ENCODE results near the gene SLC6A18. TPM values are rescaled to one million over a fixed set of nuclear protein-coding genes. Genes with fewer than 3 reads are reported as not detected.

SLC6A18 gene
- total and polyA plus RNA-seq, 9 of the 15 experiments (the other 6 are each of a cell fraction or from before 2014, with no cell fraction given) = not detected

DNA sequence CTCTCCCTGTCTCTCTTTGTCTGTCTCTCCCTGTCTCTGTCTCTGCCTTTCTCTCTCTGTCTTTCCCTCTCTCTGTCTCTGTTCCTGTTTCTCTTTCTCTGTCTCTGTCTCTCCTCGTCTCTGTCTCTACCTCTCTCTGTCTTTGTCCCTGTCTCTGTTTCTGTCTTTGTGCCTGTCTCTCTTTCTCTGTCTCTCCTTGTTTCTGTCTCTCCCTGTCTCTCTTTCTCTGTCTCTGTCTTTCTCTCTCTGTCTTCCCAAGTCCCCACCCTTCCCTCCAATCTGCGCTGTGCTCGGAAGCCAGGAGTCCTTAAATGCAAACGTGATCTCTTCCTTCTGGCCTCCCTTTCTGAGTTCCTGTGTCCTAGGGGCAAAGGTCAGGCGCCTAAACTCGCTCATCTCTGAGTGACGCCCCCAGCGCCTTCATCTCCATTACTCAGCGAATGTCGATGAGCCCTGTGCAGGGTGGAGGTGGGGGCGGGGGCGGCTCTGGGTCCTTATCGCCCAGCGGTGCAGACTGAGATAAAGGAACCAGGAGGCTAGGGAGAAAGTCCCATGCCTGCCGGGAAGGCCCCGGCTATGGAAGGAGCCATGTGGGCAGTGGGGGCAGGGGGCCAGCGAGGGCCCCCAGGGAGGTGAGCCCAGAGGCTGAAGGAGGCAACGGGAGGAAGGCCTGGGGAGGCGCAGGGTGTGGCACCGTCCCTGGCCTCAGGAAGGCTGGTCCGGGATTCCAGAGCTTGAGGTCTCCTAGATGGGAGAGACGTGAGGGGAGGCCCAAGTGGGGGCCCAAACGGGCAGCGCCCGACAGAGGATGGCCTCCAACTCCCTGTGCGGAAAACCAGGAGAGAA, 25.3 kb upstream of the SLC6A18 start (continued):
- TF ChIP-seq, protein P1, sequence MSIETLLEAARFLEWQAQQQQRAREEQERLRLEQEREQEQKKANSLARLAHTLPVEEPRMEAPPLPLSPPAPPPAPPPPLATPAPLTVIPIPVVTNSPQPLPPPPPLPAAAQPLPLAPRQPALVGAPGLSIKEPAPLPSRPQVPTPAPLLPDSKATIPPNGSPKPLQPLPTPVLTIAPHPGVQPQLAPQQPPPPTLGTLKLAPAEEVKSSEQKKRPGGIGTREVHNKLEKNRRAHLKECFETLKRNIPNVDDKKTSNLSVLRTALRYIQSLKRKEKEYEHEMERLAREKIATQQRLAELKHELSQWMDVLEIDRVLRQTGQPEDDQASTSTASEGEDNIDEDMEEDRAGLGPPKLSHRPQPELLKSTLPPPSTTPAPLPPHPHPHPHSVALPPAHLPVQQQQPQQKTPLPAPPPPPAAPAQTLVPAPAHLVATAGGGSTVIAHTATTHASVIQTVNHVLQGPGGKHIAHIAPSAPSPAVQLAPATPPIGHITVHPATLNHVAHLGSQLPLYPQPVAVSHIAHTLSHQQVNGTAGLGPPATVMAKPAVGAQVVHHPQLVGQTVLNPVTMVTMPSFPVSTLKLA (conservative IDR thresholded peaks at IDR 0.05) = 0 out of 4 replicates have a peak, but pooled peaks of 1 of the 2 experiments have one; percentile 45
- TF ChIP-seq, protein P2, sequence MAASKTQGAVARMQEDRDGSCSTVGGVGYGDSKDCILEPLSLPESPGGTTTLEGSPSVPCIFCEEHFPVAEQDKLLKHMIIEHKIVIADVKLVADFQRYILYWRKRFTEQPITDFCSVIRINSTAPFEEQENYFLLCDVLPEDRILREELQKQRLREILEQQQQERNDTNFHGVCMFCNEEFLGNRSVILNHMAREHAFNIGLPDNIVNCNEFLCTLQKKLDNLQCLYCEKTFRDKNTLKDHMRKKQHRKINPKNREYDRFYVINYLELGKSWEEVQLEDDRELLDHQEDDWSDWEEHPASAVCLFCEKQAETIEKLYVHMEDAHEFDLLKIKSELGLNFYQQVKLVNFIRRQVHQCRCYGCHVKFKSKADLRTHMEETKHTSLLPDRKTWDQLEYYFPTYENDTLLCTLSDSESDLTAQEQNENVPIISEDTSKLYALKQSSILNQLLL (CRISPR knock-in tag; IDR thresholded peaks at IDR 0.05; ENCODE audit: borderline replicate concordance) = no peak
- TF ChIP-seq, protein P3, sequence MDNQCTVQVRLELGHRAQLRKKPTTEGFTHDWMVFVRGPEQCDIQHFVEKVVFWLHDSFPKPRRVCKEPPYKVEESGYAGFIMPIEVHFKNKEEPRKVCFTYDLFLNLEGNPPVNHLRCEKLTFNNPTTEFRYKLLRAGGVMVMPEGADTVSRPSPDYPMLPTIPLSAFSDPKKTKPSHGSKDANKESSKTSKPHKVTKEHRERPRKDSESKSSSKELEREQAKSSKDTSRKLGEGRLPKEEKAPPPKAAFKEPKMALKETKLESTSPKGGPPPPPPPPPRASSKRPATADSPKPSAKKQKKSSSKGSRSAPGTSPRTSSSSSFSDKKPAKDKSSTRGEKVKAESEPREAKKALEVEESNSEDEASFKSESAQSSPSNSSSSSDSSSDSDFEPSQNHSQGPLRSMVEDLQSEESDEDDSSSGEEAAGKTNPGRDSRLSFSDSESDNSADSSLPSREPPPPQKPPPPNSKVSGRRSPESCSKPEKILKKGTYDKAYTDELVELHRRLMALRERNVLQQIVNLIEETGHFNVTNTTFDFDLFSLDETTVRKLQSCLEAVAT (IDR thresholded peaks at IDR 0.05) = peak; percentile 79 to 81; a peak in 3 of 4 replicates
- TF ChIP-seq, protein P4, sequence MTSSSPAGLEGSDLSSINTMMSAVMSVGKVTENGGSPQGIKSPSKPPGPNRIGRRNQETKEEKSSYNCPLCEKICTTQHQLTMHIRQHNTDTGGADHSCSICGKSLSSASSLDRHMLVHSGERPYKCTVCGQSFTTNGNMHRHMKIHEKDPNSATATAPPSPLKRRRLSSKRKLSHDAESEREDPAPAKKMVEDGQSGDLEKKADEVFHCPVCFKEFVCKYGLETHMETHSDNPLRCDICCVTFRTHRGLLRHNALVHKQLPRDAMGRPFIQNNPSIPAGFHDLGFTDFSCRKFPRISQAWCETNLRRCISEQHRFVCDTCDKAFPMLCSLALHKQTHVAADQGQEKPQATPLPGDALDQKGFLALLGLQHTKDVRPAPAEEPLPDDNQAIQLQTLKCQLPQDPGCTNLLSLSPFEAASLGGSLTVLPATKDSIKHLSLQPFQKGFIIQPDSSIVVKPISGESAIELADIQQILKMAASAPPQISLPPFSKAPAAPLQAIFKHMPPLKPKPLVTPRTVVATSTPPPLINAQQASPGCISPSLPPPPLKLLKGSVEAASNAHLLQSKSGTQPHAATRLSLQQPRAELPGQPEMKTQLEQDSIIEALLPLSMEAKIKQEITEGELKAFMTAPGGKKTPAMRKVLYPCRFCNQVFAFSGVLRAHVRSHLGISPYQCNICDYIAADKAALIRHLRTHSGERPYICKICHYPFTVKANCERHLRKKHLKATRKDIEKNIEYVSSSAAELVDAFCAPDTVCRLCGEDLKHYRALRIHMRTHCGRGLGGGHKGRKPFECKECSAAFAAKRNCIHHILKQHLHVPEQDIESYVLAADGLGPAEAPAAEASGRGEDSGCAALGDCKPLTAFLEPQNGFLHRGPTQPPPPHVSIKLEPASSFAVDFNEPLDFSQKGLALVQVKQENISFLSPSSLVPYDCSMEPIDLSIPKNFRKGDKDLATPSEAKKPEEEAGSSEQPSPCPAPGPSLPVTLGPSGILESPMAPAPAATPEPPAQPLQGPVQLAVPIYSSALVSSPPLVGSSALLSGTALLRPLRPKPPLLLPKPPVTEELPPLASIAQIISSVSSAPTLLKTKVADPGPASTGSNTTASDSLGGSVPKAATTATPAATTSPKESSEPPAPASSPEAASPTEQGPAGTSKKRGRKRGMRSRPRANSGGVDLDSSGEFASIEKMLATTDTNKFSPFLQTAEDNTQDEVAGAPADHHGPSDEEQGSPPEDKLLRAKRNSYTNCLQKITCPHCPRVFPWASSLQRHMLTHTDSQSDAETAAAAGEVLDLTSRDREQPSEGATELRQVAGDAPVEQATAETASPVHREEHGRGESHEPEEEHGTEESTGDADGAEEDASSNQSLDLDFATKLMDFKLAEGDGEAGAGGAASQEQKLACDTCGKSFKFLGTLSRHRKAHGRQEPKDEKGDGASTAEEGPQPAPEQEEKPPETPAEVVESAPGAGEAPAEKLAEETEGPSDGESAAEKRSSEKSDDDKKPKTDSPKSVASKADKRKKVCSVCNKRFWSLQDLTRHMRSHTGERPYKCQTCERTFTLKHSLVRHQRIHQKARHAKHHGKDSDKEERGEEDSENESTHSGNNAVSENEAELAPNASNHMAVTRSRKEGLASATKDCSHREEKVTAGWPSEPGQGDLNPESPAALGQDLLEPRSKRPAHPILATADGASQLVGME (CRISPR knock-in tag; IDR thresholded peaks at IDR 0.05) = no peak
- TF ChIP-seq STAT5B (CRISPR knock-in tag; IDR thresholded peaks at IDR 0.05) (no peak), TEAD4 (IDR thresholded peaks at IDR 0.05; ENCODE audit: low read length) (peak; percentile 71; the same call in 1 of the 2 replicates), TEAD4 (CRISPR knock-in tag; IDR thresholded peaks at IDR 0.05; ENCODE audit: borderline replicate concordance) (no peak), NBN (IDR thresholded peaks at IDR 0.05; ENCODE audit: low read depth) (peak; percentile 95), WHSC1 (IDR thresholded peaks at IDR 0.05; ENCODE audit: low read length) (no peak), SRSF9 (IDR thresholded peaks at IDR 0.05; ENCODE audit: borderline replicate concordance, low read depth, low read length) (no peak), ZEB2 (IDR thresholded peaks at IDR 0.05) (no peak; the same call in none of the 2 replicates), ZNF41 (CRISPR knock-in tag; conservative IDR thresholded peaks at IDR 0.05) (peak; percentile 80), RFX1 (IDR thresholded peaks at IDR 0.05) (no peak), XRCC4 (IDR thresholded peaks at IDR 0.05; ENCODE audit: extremely low read depth, insufficient read depth, insufficient read length) (no peak), RNF2 (IDR thresholded peaks at IDR 0.05) (no peak; the same call in 1 of the 2 replicates), ZNF165 (CRISPR knock-in tag; IDR thresholded peaks at IDR 0.05; ENCODE audit: borderline replicate concordance) (no peak), SRSF7 (optimal IDR thresholded peaks at IDR 0.05; ENCODE audit: low read depth, low read length) (no peak), ZNF384 (IDR thresholded peaks at IDR 0.05; ENCODE audit: low read depth, low read length) (no peak), ZNF146 (CRISPR knock-in tag; IDR thresholded peaks at IDR 0.05; ENCODE audit: unreplicated experiment) (no peak)

Data from K562 (cell line).